HEK293 (cell line): Measurements from ENCODE around the gene RAB36.

ENCODE experiments used
- CTCF ChIA-PET: fragments of 350-600 bp; formaldehyde crosslinking; extraction: SDS; loops from one replicate; lab custom pipeline; 2021; ENCODE audit warnings: antibody characterized with exemption; lab: Yijun Ruan, JAX
- POLR2A ChIA-PET: fragments of 300-600 bp; formaldehyde crosslinking; extraction: SDS; loops from one replicate; lab custom pipeline; 2020; ENCODE audit warnings: antibody characterized with exemption, inconsistent platforms; lab: Yijun Ruan, JAX
- H3K27ac ChIP-seq: fragments of 200-500 bp; sonication (Bioruptor generic); 2 replicates; pipeline ENCODE4 v1.5.1; 2014; ENCODE audit warnings: low read depth, low read length, control low read depth, inconsistent platforms; ENCODE audit errors: extremely low read depth
- H3K36me3 ChIP-seq, 2 experiments: fragments of 200-500 bp in 1 of 2; sonication (Bioruptor generic) in 1 of 2; 1 replicate in 1 of 2; 2 replicates in 1 of 2; pipeline ENCODE4 v1.5.1; 2014 to 2017; ENCODE audit warnings: inconsistent platforms in 2 of 2, low read length in 2 of 2; ENCODE audit not compliant: control insufficient read depth in 2 of 2, insufficient read depth in 1 of 2
- H3K4me1 ChIP-seq: fragments of 200-500 bp; sonication (Bioruptor generic); 2 replicates; pipeline ENCODE4 v1.5.1; 2014; ENCODE audit warnings: mild to moderate bottlenecking, low read length, inconsistent platforms; ENCODE audit not compliant: control insufficient read depth, insufficient read depth
- H3K4me3 ChIP-seq: 2 replicates; pipeline ENCODE4 v1.5.1; 2011; ENCODE audit warnings: low read depth, mild to moderate bottlenecking, control low read depth, low read length, moderate library complexity
- H3K9me3 ChIP-seq: fragments of 200-500 bp; sonication (Bioruptor generic); 2 replicates; pipeline ENCODE4 v1.5.1; 2014; ENCODE audit warnings: low read depth, low read length, inconsistent platforms; ENCODE audit not compliant: control insufficient read depth, insufficient read depth
- EGR2 ChIP-seq: fragments of 450-650 bp; formaldehyde crosslinking; IDR thresholded peaks from 2 replicates; pipeline ENCODE4 v1.5.1; 2016; ENCODE audit warnings: low read depth, missing biosample characterization, missing genetic modification characterization
- GLI2 ChIP-seq: fragments of 450-650 bp; formaldehyde crosslinking; IDR thresholded peaks from 2 replicates; pipeline ENCODE4; 2017; ENCODE audit warnings: missing biosample characterization, missing genetic modification characterization, low read depth, borderline replicate concordance
- HOXA7 ChIP-seq: sonication (generic); formaldehyde crosslinking; IDR thresholded peaks from 2 replicates; pipeline ENCODE4 v1.8.1; 2022; ENCODE audit warnings: missing genetic modification reagents, borderline replicate concordance
- IKZF3 ChIP-seq: fragments of 450-650 bp; IDR thresholded peaks from 2 replicates; pipeline ENCODE4 v1.5.0; 2018; ENCODE audit warnings: missing biosample characterization, mild to moderate bottlenecking, missing genetic modification characterization, moderate library complexity
- OVOL3 ChIP-seq: fragments of 450-650 bp; formaldehyde crosslinking; IDR thresholded peaks from 2 replicates; pipeline ENCODE4 v1.5.1; 2016; ENCODE audit warnings: missing biosample characterization, missing genetic modification characterization
- ZFHX2 ChIP-seq: fragments of 450-650 bp; formaldehyde crosslinking; conservative IDR thresholded peaks from 2 replicates; pipeline ENCODE4 v1.5.1; 2016; ENCODE audit warnings: missing biosample characterization, missing genetic modification characterization
- ZIC2 ChIP-seq: fragments of 450-650 bp; formaldehyde crosslinking; IDR thresholded peaks from 2 replicates; pipeline ENCODE4 v1.5.1; 2016; ENCODE audit warnings: missing biosample characterization, missing genetic modification characterization
- ZNF140 ChIP-seq: fragments of 450-650 bp; formaldehyde crosslinking; IDR thresholded peaks from 2 replicates; pipeline ENCODE4 v1.5.1; 2016; ENCODE audit warnings: missing biosample characterization, missing genetic modification characterization
- ZNF391 ChIP-seq: fragments of 450-650 bp; formaldehyde crosslinking; IDR thresholded peaks from 2 replicates; pipeline ENCODE4 v1.5.1; 2016; ENCODE audit warnings: low read depth, missing biosample characterization, missing genetic modification characterization, borderline replicate concordance
- TF ChIP-seq, protein P1 (sequence below): fragments of 450-650 bp; formaldehyde crosslinking; IDR thresholded peaks from 2 replicates; pipeline ENCODE4 v1.5.1; 2017; ENCODE audit warnings: missing biosample characterization, missing genetic modification characterization
- TF ChIP-seq, protein P2 (sequence below): fragments of 450-650 bp; formaldehyde crosslinking; IDR thresholded peaks from 2 replicates; pipeline ENCODE4 v1.5.1; 2016; ENCODE audit warnings: missing biosample characterization, missing genetic modification characterization

RAB36 gene

DNA sequence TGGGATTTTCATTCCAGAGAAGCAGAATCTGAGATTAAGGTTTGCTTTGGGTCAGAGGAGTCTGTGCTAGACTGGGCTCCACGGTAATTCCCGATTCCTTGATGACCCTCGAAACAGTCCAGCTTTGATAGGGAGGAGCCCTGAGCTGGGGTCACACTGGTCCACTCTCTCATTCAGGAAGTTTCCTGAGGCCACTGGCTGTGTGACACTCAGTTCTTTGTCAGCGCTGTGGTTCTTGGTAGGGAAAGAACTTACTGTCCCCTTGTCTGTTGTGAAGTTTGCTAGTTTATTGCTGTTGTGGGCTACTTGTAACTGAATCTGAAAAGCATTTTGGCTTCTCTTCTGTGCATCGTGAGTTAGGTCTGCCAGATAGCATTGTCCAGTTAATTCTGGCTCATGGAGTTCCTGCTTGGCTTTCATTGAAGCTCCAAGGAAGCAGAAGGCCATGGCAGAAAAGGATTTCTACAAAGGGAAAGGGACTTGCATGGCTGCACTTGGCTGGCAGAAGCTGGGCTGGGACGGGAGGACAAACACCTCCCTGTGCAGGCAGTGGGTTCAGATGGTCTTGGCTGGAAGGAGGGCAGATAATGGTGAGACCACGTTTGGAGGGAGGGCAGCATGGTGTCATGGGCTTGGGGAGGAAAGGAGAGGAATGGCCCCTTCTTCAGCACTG is 58.3 kb downstream of the RAB36 start:
- ChIA-PET CTCF (interaction anchor here (1.1 to 1.9 kb wide), 4 partner anchors 16 to 78 kb away, joined by 3 to 9 read pairs (median 6); no protein-coding TSS in a partner anchor), POLR2A (no interaction called here)
- H3K27ac ChIP-seq = no peak overlapping the region
- no peaks in the 10 kb centered on the region for H3K9me3 ChIP-seq
- no peak overlapping the region for H3K4me3 ChIP-seq
- TF ChIP-seq, protein P1, sequence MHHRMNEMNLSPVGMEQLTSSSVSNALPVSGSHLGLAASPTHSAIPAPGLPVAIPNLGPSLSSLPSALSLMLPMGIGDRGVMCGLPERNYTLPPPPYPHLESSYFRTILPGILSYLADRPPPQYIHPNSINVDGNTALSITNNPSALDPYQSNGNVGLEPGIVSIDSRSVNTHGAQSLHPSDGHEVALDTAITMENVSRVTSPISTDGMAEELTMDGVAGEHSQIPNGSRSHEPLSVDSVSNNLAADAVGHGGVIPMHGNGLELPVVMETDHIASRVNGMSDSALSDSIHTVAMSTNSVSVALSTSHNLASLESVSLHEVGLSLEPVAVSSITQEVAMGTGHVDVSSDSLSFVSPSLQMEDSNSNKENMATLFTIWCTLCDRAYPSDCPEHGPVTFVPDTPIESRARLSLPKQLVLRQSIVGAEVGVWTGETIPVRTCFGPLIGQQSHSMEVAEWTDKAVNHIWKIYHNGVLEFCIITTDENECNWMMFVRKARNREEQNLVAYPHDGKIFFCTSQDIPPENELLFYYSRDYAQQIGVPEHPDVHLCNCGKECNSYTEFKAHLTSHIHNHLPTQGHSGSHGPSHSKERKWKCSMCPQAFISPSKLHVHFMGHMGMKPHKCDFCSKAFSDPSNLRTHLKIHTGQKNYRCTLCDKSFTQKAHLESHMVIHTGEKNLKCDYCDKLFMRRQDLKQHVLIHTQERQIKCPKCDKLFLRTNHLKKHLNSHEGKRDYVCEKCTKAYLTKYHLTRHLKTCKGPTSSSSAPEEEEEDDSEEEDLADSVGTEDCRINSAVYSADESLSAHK (tag by site-specific recombination) = peak; percentile 47; the same call in 1 of the 2 replicates
- TF ChIP-seq GLI2 (tag by site-specific recombination) = no peak
- TF ChIP-seq, all 188 proteins: peak for 1
- Histone ChIP-seq H3K36me3 (peaks cover 0 to 34% of the 10 kb centered on the region in 2 experiments; a peak in 1 of 3 replicates), H3K4me1 (no peaks in the 10 kb centered on the region; the same call in 1 of the 2 replicates)

DNA sequence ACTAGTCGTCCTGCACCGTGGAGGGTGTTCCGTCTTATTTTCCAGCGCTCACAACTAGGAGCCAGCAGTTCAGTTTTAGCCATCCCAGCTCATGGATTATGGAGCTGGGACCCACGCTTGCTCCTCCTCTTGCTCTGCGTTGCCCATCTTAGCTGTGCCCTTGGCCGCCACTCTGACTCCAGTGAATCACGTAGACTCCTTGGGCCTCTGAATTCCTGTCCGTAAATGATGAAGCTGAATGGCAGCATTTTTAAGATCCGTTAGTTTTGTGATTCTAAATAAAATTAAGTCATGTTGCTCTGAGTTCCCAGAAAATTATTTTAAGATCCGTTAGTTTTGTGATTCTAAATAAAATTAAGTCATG is 58.8 kb downstream of the RAB36 start:
- Histone ChIP-seq H3K4me3 (no peak overlapping the region), H3K36me3 (peaks cover 0 to 34% of the 10 kb centered on the region in 2 experiments; a peak in 1 of 3 replicates), H3K9me3 (no peaks in the 10 kb centered on the region), H3K27ac (no peak overlapping the region), H3K4me1 (no peaks in the 10 kb centered on the region; the same call in 1 of the 2 replicates)
- CTCF ChIA-PET = interaction anchor here (1.1 to 1.9 kb wide), 4 partner anchors 15 to 78 kb away, joined by 3 to 9 read pairs (median 6); no protein-coding TSS in a partner anchor
- TF ChIP-seq IKZF3 = no peak
- POLR2A ChIA-PET = no interaction called here

DNA sequence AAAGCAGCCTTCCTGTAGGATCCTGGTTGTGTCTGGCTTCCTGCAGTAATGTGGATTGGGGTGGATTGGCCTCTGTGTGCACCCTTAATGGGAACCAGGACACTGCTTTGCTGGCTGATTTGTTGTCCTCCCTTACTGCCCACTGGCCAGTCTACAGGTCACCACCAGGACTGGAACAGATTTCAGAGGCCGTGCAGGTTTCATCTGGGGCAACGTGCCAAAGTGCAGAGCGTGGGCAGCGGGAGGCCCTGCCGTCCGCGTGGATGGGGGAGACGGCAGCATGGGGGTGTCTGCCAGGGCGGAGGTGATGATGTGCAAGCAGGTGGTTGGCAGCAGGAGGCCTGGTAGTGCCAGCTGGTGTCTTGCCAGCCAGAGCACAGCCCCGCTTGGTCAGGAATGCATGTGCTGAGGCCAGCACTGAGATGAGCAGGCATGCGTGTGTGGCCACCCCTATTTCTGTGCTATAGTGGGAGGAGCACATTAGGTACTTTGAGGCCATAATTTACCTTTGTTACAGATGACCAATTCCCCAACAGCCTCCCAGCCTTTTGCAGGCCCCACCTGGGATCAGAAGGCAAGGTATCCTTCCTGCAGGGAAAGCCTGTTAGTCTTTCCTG is 59.4 kb downstream of the RAB36 start:
- ChIA-PET CTCF (interaction anchor here (1.1 to 1.6 kb wide), 3 partner anchors 8 to 61 kb away, joined by 4 to 8 read pairs (median 6); no protein-coding TSS in a partner anchor), POLR2A (interaction anchor here (1.6 kb wide), 1 partner anchor 23 kb away, joined by 6 read pairs; no protein-coding TSS in a partner anchor)
- H3K9me3 ChIP-seq = no peaks in the 10 kb centered on the region
- H3K4me1 ChIP-seq = no peaks in the 10 kb centered on the region
- H3K36me3 ChIP-seq = peaks cover 0 to 34% of the 10 kb centered on the region in 2 experiments; a peak in 1 of 3 replicates
- peak; percentile 31; the same call in 1 of the 2 replicates for TF ChIP-seq ZIC2
- peak; percentile 58 for TF ChIP-seq EGR2 (tag by site-specific recombination)
- TF ChIP-seq ZFHX2 = peak; percentile 77
- TF ChIP-seq OVOL3 (tag by site-specific recombination) = no peak
- no peak for TF ChIP-seq ZNF391 (tag by site-specific recombination)
- TF ChIP-seq, protein P2, sequence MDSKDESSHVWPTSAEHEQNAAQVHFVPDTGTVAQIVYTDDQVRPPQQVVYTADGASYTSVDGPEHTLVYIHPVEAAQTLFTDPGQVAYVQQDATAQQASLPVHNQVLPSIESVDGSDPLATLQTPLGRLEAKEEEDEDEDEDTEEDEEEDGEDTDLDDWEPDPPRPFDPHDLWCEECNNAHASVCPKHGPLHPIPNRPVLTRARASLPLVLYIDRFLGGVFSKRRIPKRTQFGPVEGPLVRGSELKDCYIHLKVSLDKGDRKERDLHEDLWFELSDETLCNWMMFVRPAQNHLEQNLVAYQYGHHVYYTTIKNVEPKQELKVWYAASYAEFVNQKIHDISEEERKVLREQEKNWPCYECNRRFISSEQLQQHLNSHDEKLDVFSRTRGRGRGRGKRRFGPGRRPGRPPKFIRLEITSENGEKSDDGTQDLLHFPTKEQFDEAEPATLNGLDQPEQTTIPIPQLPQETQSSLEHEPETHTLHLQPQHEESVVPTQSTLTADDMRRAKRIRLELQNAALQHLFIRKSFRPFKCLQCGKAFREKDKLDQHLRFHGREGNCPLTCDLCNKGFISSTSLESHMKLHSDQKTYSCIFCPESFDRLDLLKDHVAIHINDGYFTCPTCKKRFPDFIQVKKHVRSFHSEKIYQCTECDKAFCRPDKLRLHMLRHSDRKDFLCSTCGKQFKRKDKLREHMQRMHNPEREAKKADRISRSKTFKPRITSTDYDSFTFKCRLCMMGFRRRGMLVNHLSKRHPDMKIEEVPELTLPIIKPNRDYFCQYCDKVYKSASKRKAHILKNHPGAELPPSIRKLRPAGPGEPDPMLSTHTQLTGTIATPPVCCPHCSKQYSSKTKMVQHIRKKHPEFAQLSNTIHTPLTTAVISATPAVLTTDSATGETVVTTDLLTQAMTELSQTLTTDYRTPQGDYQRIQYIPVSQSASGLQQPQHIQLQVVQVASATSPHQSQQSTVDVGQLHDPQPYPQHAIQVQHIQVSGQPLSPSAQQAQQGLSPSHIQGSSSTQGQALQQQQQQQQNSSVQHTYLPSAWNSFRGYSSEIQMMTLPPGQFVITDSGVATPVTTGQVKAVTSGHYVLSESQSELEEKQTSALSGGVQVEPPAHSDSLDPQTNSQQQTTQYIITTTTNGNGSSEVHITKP (tag by site-specific recombination) = 0 out of 2 replicates have a peak, but pooled peaks have one; percentile 31
- no peak for TF ChIP-seq ZNF140 (tag by site-specific recombination)
- TF ChIP-seq HOXA7 (CRISPR knock-in tag) = no peak
- no peak overlapping the region for H3K27ac ChIP-seq
- no peak overlapping the region for H3K4me3 ChIP-seq
